ENCODE results near the gene NUTM2G.
"Not testable (repeated sequence)": the region's sequence is repeated elsewhere in the genome, so short reads cannot be mapped to it uniquely, and the experiment has no call there.

DNA sequence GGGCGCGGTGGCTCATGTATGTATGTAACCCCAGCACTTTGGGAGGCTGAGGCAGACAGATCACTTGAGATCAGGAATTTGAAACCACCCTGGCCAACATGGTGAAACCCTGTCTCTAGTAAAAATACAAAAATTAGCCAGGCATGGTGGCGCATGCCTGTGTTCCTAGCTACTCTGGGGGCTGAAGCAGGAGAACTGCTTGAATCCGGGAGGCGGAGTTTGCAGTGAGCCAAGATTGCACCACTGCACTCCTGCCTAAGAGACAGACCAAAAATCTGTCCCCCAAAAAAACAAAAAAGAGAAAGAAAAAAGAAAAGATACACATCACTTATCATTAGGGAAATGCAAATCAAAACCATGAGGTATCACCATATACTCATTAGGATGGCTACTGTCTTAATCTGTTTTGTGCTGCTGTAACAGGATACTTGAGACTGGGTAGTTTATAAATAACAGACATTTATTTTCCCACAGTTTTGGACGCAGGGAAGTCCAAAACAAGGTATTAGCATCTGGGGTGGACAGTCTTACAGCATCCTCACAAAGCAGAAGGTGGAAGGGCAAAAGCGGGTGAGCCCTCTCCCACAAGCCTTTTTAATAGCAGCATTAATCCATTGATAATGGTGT lies 55.0 kb downstream of the NUTM2G start:
- not testable (repeated sequence) for TF ChIP-seq ZNF70 (CRISPR knock-in tag; IDR thresholded peaks at IDR 0.05); ZNF565 (CRISPR knock-in tag; conservative IDR thresholded peaks at IDR 0.05; ENCODE audit: low read depth); ZFP3 (CRISPR knock-in tag; IDR thresholded peaks at IDR 0.05); PATZ1 (CRISPR knock-in tag; IDR thresholded peaks at IDR 0.05; ENCODE audit: borderline replicate concordance); RARB (CRISPR knock-in tag; IDR thresholded peaks at IDR 0.05); ZFP30 (CRISPR knock-in tag; IDR thresholded peaks at IDR 0.05); BACH2 (CRISPR knock-in tag; IDR thresholded peaks at IDR 0.05; ENCODE audit: borderline replicate concordance); CSDC2 (CRISPR knock-in tag; IDR thresholded peaks at IDR 0.05); ISL1 (CRISPR knock-in tag; IDR thresholded peaks at IDR 0.05); TOX (CRISPR knock-in tag; IDR thresholded peaks at IDR 0.05; ENCODE audit: borderline replicate concordance); ESRRG (CRISPR knock-in tag; IDR thresholded peaks at IDR 0.05)
- TF ChIP-seq, protein P1, sequence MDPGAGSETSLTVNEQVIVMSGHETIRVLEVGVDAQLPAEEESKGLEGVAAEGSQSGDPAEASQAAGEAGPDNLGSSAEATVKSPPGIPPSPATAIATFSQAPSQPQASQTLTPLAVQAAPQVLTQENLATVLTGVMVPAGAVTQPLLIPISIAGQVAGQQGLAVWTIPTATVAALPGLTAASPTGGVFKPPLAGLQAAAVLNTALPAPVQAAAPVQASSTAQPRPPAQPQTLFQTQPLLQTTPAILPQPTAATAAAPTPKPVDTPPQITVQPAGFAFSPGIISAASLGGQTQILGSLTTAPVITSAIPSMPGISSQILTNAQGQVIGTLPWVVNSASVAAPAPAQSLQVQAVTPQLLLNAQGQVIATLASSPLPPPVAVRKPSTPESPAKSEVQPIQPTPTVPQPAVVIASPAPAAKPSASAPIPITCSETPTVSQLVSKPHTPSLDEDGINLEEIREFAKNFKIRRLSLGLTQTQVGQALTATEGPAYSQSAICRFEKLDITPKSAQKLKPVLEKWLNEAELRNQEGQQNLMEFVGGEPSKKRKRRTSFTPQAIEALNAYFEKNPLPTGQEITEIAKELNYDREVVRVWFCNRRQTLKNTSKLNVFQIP (CRISPR knock-in tag; IDR thresholded peaks at IDR 0.05; ENCODE audit: borderline replicate concordance, low read depth) = not testable (repeated sequence)
- TF ChIP-seq, protein P2, sequence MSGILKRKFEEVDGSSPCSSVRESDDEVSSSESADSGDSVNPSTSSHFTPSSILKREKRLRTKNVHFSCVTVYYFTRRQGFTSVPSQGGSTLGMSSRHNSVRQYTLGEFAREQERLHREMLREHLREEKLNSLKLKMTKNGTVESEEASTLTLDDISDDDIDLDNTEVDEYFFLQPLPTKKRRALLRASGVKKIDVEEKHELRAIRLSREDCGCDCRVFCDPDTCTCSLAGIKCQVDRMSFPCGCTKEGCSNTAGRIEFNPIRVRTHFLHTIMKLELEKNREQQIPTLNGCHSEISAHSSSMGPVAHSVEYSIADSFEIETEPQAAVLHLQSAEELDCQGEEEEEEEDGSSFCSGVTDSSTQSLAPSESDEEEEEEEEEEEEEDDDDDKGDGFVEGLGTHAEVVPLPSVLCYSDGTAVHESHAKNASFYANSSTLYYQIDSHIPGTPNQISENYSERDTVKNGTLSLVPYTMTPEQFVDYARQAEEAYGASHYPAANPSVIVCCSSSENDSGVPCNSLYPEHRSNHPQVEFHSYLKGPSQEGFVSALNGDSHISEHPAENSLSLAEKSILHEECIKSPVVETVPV (CRISPR knock-in tag; IDR thresholded peaks at IDR 0.05) = not testable (repeated sequence)
